ENCODE results near the gene PDE3B. TPM values are rescaled to one million over a fixed set of nuclear protein-coding genes. Genes with fewer than 3 reads are reported as not detected.

Gene PDE3B
- polyA plus RNA-seq, 3 donors: 4.0 to 6.0 (median 5.2) TPM

DNA sequence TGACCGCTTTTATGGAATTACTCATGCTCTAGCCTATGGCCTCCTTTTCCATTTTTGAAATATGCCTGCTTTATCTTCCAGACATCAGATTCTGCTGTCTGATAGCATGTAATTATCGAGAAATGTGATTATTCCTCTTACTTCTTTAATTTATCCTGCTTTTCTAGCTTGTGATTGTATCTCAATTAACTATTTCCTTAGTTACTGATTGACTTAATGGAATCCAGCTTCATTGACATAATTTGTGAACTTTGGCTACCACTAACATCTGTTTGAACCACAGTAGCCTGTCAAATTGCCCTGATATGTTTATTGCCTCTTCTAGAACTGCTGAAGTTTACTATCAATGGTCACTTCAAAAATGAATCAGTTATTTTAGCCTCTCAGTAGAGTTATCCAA is 25.5 kb upstream of the PDE3B start:
- peaks cover 23% of the 10 kb centered on the region for H3K4me1 Mint-ChIP-seq
- peaks cover 0 to 3% of the 10 kb centered on the region in 2 donors for H3K36me3 Mint-ChIP-seq
- H3K27me3 ChIP-seq (ENCODE audit: control insufficient read depth in 2 of 2, insufficient read depth in 2 of 2, low read length in 2 of 2): no peaks in the 10 kb centered on the region
- no peaks in the 10 kb centered on the region for H4K20me1 ChIP-seq (ENCODE audit: insufficient read depth, low read length)
- no peaks in the 10 kb centered on the region for H3K36me3 ChIP-seq (replicated peaks in 1 of 2; ENCODE audit: control insufficient read depth in 1 of 2, insufficient read depth in 2 of 2, low read length in 2 of 2)
- TF ChIP-seq, protein P1, sequence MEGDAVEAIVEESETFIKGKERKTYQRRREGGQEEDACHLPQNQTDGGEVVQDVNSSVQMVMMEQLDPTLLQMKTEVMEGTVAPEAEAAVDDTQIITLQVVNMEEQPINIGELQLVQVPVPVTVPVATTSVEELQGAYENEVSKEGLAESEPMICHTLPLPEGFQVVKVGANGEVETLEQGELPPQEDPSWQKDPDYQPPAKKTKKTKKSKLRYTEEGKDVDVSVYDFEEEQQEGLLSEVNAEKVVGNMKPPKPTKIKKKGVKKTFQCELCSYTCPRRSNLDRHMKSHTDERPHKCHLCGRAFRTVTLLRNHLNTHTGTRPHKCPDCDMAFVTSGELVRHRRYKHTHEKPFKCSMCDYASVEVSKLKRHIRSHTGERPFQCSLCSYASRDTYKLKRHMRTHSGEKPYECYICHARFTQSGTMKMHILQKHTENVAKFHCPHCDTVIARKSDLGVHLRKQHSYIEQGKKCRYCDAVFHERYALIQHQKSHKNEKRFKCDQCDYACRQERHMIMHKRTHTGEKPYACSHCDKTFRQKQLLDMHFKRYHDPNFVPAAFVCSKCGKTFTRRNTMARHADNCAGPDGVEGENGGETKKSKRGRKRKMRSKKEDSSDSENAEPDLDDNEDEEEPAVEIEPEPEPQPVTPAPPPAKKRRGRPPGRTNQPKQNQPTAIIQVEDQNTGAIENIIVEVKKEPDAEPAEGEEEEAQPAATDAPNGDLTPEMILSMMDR (IDR thresholded peaks at IDR 0.05): no peak
- intact Hi-C loops (cut with micrococcal nuclease): loop anchor here in 1 of 2 donors (10.0 kb wide), 1 partner anchor 277 kb away; the partner anchor contains the start of gene CYP2R1
- no peak overlapping the region for H3K4me3 Mint-ChIP-seq
- no peaks in the 10 kb centered on the region for H3K9me3 Mint-ChIP-seq
- no peak overlapping the region for H2AFZ ChIP-seq (ENCODE audit: insufficient read depth, low read depth, low read length, poor library complexity, severe bottlenecking)
- WGBS (ENCODE audit: insufficient coverage): no CpG with 5 or more reads among the region's 2 CpGs
- no peaks in the 10 kb centered on the region for H3K9me3 ChIP-seq (replicated peaks in 1 of 2; ENCODE audit: control insufficient read depth in 1 of 2, insufficient read depth in 1 of 2, low read length in 2 of 2)
- H3K4me2 ChIP-seq (replicated peaks; ENCODE audit: extremely low read depth, low read length, poor library complexity, severe bottlenecking): no peak overlapping the region
- H3K27me3 Mint-ChIP-seq (ENCODE audit: low read depth in 3 of 3): no peaks in the 10 kb centered on the region
- no peak overlapping the region for H3K4me3 ChIP-seq (replicated peaks in 1 of 3; ENCODE audit: low read depth in 2 of 3, low read length in 3 of 3)
- peaks cover 11 to 17% of the 10 kb centered on the region in 2 donors for H3K4me1 ChIP-seq (ENCODE audit: control insufficient read depth in 1 of 2, insufficient read depth in 2 of 2, low read length in 2 of 2)
- no peak overlapping the region for H3K27ac ChIP-seq (ENCODE audit: low read depth in 1 of 2, low read length in 2 of 2)
- no peak overlapping the region for H3K9ac ChIP-seq (ENCODE audit: insufficient read depth, low read length, poor library complexity, severe bottlenecking)
- peak overlapping the region in 1 of 7 donors; percentile 66 for H3K27ac Mint-ChIP-seq
- peaks cover 2% of the 10 kb centered on the region for H3K79me2 ChIP-seq (ENCODE audit: insufficient read depth, low read length)
- DNase-seq: no peak

DNA sequence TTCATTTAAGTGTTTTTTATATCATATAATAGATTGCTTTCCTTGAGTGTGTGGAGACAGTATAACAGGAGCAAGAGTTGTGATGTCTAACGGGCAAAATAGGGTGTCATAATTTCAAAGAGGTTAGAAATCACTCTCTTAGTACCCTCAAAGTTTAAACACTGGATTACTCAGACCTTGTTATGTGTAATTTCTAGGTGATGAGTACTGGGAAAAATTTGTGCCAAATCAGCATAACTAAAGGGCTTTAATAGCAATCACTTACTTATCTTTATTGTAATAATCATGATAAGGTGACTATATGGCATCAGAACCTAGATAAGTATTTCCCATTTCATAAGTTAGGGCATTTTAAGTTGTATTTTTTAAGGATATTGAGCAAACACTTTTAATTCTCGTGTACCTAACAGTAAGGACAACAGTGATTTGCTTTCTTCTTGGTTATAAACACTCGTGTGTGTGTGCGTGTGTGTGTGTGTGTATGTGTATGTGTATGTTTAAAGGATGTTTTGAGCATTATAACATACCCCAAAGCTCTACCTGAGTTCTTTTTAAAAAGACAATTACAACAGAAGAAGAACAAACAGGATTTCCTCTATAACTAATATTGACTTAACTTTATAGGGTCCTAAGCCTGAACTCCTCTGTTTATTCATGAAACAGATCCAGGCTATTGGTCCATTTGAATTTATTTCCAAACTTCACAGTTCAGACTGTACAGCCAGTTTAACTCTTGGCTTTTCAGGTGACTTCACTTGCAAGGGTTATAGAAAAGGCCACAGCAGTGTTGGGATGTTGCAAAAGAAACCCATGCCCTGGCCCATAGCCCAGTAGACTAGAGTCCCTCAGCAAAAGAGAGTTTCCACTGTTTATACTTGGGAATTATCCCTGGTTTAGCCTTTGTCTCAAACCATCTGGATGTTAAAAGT is 23.7 kb upstream of the PDE3B start:
- H4K20me1 ChIP-seq (ENCODE audit: insufficient read depth, low read length): no peaks in the 10 kb centered on the region
- H3K4me1 Mint-ChIP-seq: peaks cover 36% of the 10 kb centered on the region
- H3K9ac ChIP-seq (ENCODE audit: insufficient read depth, low read length, poor library complexity, severe bottlenecking): no peak overlapping the region
- H2AFZ ChIP-seq (ENCODE audit: insufficient read depth, low read depth, low read length, poor library complexity, severe bottlenecking): no peak overlapping the region
- no CpG with 5 or more reads among the region's 4 CpGs for WGBS (ENCODE audit: insufficient coverage)
- intact Hi-C loops (cut with micrococcal nuclease): loop anchor here in 1 of 2 donors (10.0 kb wide), 1 partner anchor 275 kb away; the partner anchor contains the start of gene CYP2R1
- H3K9me3 ChIP-seq (replicated peaks in 1 of 2; ENCODE audit: control insufficient read depth in 1 of 2, insufficient read depth in 1 of 2, low read length in 2 of 2): no peaks in the 10 kb centered on the region
- H3K79me2 ChIP-seq (ENCODE audit: insufficient read depth, low read length): peaks cover 6% of the 10 kb centered on the region
- DNase-seq: no peak
- no peak overlapping the region for H3K4me3 ChIP-seq (replicated peaks in 1 of 3; ENCODE audit: low read depth in 2 of 3, low read length in 3 of 3)
- H3K4me1 ChIP-seq (ENCODE audit: control insufficient read depth in 1 of 2, insufficient read depth in 2 of 2, low read length in 2 of 2): peaks cover 20 to 31% of the 10 kb centered on the region in 2 donors
- H3K4me2 ChIP-seq (replicated peaks; ENCODE audit: extremely low read depth, low read length, poor library complexity, severe bottlenecking): no peak overlapping the region
- H3K27ac ChIP-seq (ENCODE audit: low read depth in 1 of 2, low read length in 2 of 2): no peak overlapping the region
- peaks cover 0 to 2% (median 0%) of the 10 kb centered on the region in 7 donors for H3K9me3 Mint-ChIP-seq
- no peak overlapping the region for H3K4me3 Mint-ChIP-seq
- H3K36me3 Mint-ChIP-seq: peaks cover 0 to 7% of the 10 kb centered on the region in 2 donors
- H3K36me3 ChIP-seq (replicated peaks in 1 of 2; ENCODE audit: control insufficient read depth in 1 of 2, insufficient read depth in 2 of 2, low read length in 2 of 2): no peaks in the 10 kb centered on the region
- H3K27me3 Mint-ChIP-seq (ENCODE audit: low read depth in 3 of 3): no peaks in the 10 kb centered on the region
- no peaks in the 10 kb centered on the region for H3K27me3 ChIP-seq (ENCODE audit: control insufficient read depth in 2 of 2, insufficient read depth in 2 of 2, low read length in 2 of 2)
- TF ChIP-seq, protein P1 (IDR thresholded peaks at IDR 0.05): no peak
- H3K27ac Mint-ChIP-seq: no peak overlapping the region

Data from CD14-positive monocyte (primary cell).